GM19239 (cell line): Measurements from ENCODE around the gene PDHX.
"Not testable (repeated sequence)": the region's sequence is repeated elsewhere in the genome, so short reads cannot be mapped to it uniquely, and the experiment has no call there.

Experiments
- DNase-seq: peaks from one replicate; pipeline ENCODE4 v3.0.0; 2011; ENCODE audit warnings: low spot score; ENCODE audit not compliant: insufficient read length
- FAIRE-seq: peaks from 2 replicates; lab custom pipeline; 2011; peaks lifted over from hg19 to GRCh38; lab: Jason Lieb, UNC

PDHX gene

GRCh38 chr11:35011389-35011788, 95.0 kb downstream of the PDHX start:
- no peak for FAIRE-seq

GRCh38 chr11:35011944-35012343, 95.5 kb downstream of the PDHX start:
- DNase-seq (no peak), FAIRE-seq (no peak)

More at GRCh38 chr11:35011389-35011788, 95.0 kb downstream of the PDHX start:
- DNase-seq = no peak

- DNase-seq = no peak
Measured at GRCh38 chr11:35012467-35013191, 96.2 kb downstream of the PDHX start.

GRCh38 chr11:35013514-35014233, 97.3 kb downstream of the PDHX start:
- DNase-seq (no peak), FAIRE-seq (peak; percentile 89)

More at GRCh38 chr11:35012467-35013191, 96.2 kb downstream of the PDHX start:
- FAIRE-seq = peak; percentile 91

- DNase-seq = no peak
- no peak for FAIRE-seq
Measured at GRCh38 chr11:35014346-35014745, 97.9 kb downstream of the PDHX start.

GRCh38 chr11:35015621-35016387, 99.4 kb downstream of the PDHX start:
- no peak for DNase-seq
- no peak for FAIRE-seq

- DNase-seq (no peak), FAIRE-seq (no peak)
Measured at GRCh38 chr11:35016916-35017315, 100.5 kb downstream of the PDHX start.

GRCh38 chr11:35017528-35018342, 101.3 kb downstream of the PDHX start:
- DNase-seq = no peak
- peak; percentile 33 for FAIRE-seq

- FAIRE-seq (no peak), DNase-seq (no peak)
Measured at GRCh38 chr11:35021589-35021988, 105.2 kb downstream of the PDHX start.

GRCh38 chr11:35023940-35024339, 107.5 kb downstream of the PDHX start:
- DNase-seq, FAIRE-seq: not testable (repeated sequence)

- DNase-seq, FAIRE-seq: not testable (repeated sequence)
Measured at GRCh38 chr11:35028007-35028406, 111.6 kb downstream of the PDHX start.

GRCh38 chr11:35029979-35030682, 113.7 kb downstream of the PDHX start:
- FAIRE-seq (peak; percentile 86), DNase-seq (no peak)

GRCh38 chr11:35030716-35031213, 114.3 kb downstream of the PDHX start:
- DNase-seq = no peak
- peak; percentile 79 for FAIRE-seq

- DNase-seq (no peak), FAIRE-seq (no peak)
Measured at GRCh38 chr11:35031346-35031745, 114.9 kb downstream of the PDHX start.

GRCh38 chr11:35031867-35032266, 115.4 kb downstream of the PDHX start:
- FAIRE-seq = no peak
- DNase-seq = no peak

GRCh38 chr11:35033011-35033410, 116.6 kb downstream of the PDHX start:
- no peak for DNase-seq
- no peak for FAIRE-seq

GRCh38 chr11:35034401-35034800, 118.0 kb downstream of the PDHX start:
- FAIRE-seq (no peak), DNase-seq (no peak)

- DNase-seq (no peak), FAIRE-seq (peak; percentile 84)
Measured at GRCh38 chr11:35035894-35036408, 119.5 kb downstream of the PDHX start.

GRCh38 chr11:35036639-35037038, 120.2 kb downstream of the PDHX start:
- no peak for DNase-seq
- FAIRE-seq = peak; percentile 68
